ENCODE measurements around the gene LMBRD2.

GRCh38 chr5:36200513-36200912, 48.8 kb upstream of the LMBRD2 start:
- TF ChIP-seq SP1 (IDR thresholded peaks at IDR 0.05), result no peak
- TF ChIP-seq TARDBP (IDR thresholded peaks at IDR 0.05), result no peak
- TF ChIP-seq FOXA1 (IDR thresholded peaks at IDR 0.05), result no peak
- no peak for TF ChIP-seq SUZ12 (IDR thresholded peaks at IDR 0.05)
- TF ChIP-seq HDGF (IDR thresholded peaks at IDR 0.05; ENCODE audit: borderline replicate concordance), result no peak
- TF ChIP-seq LEF1 (IDR thresholded peaks at IDR 0.05; ENCODE audit: borderline replicate concordance), result no peak
- no peak for TF ChIP-seq CTBP1 (IDR thresholded peaks at IDR 0.05; ENCODE audit: borderline replicate concordance)
